Activated CD8-positive, alpha-beta memory T cell treated with anti-CD3 and anti-CD28 coated beads for 36 hours (primary cell): ENCODE measurements around the gene RBM6. TPM values are rescaled to one million over a fixed set of nuclear protein-coding genes. Genes with fewer than 3 reads are reported as not detected.
"Not testable (repeated sequence)": the region's sequence is repeated elsewhere in the genome, so short reads cannot be mapped to it uniquely, and the experiment has no call there.

Experiments used
- CTCF ChIA-PET: fragments of 350-600 bp; sonication (Branson Sonifier 250); formaldehyde crosslinking; loops from one replicate; lab custom pipeline; 2021; ENCODE audit warnings: antibody characterized with exemption; lab: Charles Lee
- POLR2A ChIA-PET: fragments of 350-600 bp; sonication (Branson Sonifier 250); formaldehyde crosslinking; loops from one replicate; lab custom pipeline; 2021; ENCODE audit warnings: antibody characterized with exemption; lab: Charles Lee
- total RNA-seq, 2 experiments: library from RNA; stranded (reverse); gene quantifications; one replicate each; pipeline ENCODE4 v1.2.3, GENCODE V29; 2021

Gene RBM6, protein sequence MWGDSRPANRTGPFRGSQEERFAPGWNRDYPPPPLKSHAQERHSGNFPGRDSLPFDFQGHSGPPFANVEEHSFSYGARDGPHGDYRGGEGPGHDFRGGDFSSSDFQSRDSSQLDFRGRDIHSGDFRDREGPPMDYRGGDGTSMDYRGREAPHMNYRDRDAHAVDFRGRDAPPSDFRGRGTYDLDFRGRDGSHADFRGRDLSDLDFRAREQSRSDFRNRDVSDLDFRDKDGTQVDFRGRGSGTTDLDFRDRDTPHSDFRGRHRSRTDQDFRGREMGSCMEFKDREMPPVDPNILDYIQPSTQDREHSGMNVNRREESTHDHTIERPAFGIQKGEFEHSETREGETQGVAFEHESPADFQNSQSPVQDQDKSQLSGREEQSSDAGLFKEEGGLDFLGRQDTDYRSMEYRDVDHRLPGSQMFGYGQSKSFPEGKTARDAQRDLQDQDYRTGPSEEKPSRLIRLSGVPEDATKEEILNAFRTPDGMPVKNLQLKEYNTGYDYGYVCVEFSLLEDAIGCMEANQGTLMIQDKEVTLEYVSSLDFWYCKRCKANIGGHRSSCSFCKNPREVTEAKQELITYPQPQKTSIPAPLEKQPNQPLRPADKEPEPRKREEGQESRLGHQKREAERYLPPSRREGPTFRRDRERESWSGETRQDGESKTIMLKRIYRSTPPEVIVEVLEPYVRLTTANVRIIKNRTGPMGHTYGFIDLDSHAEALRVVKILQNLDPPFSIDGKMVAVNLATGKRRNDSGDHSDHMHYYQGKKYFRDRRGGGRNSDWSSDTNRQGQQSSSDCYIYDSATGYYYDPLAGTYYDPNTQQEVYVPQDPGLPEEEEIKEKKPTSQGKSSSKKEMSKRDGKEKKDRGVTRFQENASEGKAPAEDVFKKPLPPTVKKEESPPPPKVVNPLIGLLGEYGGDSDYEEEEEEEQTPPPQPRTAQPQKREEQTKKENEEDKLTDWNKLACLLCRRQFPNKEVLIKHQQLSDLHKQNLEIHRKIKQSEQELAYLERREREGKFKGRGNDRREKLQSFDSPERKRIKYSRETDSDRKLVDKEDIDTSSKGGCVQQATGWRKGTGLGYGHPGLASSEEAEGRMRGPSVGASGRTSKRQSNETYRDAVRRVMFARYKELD
- total RNA-seq, result 10 to 100 TPM; 68.1 to 68.4 TPM

- ChIA-PET POLR2A (interaction anchor here (0.6 to 1.8 kb wide), 6 partner anchors 11 to 410 kb away, joined by 3 to 20 read pairs (median 8); partner anchors contain the start of gene MON1A), CTCF (interaction anchor here (2.1 kb wide), 1 partner anchor 10 kb away, joined by 9 read pairs; the partner anchor contains the start of gene MON1A)
Measured at GRCh38 chr3:49939858-49940666, at the start of gene RBM6. TSS of gene RBM6 (plus strand) at chr3:49940150. CDS start at chr3:49962642, 22,492 bp downstream.

GRCh38 chr3:49895791-49896190 lies 44.2 kb upstream of the RBM6 start:
- ChIA-PET POLR2A (no interaction called here), CTCF (interaction anchor here (1.0 kb wide), 1 partner anchor 9 kb away, joined by 4 read pairs; no protein-coding TSS in a partner anchor)

DNA sequence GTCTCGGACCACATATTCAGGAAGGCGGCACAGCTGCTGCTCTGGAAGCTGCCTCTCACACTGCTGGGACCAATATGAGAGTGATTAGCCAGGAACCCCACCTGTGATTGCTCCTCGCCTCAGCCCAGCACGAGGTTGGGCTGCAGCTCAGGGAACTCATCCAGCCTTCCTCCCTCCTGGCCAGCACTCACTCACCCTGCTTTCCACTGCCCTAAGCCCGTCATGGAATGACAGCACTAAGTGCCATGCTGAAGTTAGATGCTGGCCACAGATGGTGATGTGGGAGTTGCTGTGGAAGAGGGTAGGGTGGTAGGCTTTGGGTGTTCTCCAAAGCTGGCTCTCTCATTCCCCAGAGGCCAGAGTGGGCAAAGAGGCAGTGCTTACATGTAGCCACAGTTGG lies 43.6 kb upstream of the RBM6 start:
- ChIA-PET CTCF (no interaction called here), POLR2A (no interaction called here)

DNA sequence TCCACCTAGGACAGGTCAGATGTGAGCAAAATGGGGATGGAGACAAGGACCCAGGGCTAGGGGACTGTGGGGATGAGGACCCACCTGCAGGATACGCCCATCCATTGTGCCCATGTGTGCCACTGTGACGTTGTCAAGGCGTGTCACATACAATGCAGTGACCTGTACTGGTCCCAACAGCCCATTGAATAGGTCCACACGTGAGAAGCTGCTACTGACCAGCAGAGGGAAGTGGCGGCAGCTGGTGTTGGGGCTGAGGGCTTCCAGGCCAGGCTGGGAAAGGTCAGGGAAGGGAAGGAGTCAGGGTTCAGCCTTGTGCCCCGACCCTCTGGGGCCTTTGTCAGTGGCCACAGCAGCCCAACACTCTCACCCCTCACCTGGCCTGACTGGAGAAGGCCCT lies 41.0 kb upstream of the RBM6 start:
- ChIA-PET CTCF (no interaction called here), POLR2A (no interaction called here)

- ChIA-PET POLR2A (no interaction called here), CTCF (interaction anchor here (0.6 to 1.1 kb wide), 3 partner anchors 30 to 994 kb away, joined by 3 read pairs; partner anchors contain the start of gene MON1A)
Measured at GRCh38 chr3:49899815-49900214, 40.1 kb upstream of the RBM6 start.

- ChIA-PET POLR2A (no interaction called here), CTCF (interaction anchor here (1.1 to 1.5 kb wide), 2 partner anchors 33 to 62 kb away, joined by 3 to 5 read pairs; no protein-coding TSS in a partner anchor)
Measured at GRCh38 chr3:49900491-49901153, 39.3 kb upstream of the RBM6 start.

DNA sequence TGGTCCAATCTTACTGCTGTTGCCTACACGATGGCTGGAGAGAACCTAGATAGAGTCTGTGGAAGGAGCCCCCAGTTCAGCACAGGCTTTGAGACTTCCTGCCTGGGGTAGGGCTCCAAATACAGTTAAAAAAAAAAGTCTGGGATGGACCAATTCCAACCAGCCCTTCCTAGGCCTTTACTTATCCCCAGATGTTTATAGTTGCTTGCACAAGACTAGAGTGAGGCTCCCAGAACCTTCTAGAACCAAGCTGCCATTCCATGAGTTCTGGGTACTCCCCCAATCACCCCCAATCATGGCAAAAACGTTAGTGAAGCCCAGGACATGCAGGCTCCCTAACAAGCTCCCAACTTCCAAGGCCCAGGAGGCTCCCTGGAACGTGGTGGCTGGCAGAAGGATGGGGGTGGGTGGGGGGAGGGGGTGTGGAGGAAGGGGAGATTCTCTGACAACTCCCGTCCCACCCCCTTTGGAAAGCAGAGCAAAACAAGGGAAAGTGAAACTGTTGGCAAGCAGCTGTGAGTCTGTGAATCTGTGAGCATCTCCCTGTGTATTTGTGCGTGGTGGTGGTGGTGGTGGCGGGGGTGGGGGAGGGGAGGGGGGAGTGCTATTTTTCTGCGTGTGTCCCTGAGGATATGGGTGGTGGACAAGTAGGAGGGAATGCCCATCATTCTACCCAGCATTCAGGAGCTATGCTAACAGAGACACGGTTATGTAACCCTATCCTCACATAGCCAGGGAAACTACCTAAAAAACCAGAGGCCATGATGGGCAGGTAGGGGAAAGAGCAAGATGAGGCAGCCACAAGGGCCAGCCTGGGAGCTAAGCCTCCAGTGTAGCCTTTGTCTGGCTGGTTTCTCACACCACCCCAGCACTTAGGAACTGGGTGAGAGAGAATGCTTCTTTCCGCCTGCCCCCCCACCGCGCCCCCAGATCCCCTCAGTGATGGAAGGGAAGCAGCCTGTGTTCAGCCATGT lies 38.3 kb upstream of the RBM6 start:
- ChIA-PET CTCF (interaction anchor here (0.6 to 1.5 kb wide), 2 partner anchors 63 to 64 kb away, joined by 4 to 5 read pairs; no protein-coding TSS in a partner anchor), POLR2A (no interaction called here)

GRCh38 chr3:49902511-49903345 lies 37.2 kb upstream of the RBM6 start:
- ChIA-PET POLR2A (no interaction called here), CTCF (interaction anchor here (0.6 to 1.8 kb wide), 2 partner anchors 61 to 65 kb away, joined by 4 to 5 read pairs; no protein-coding TSS in a partner anchor)

DNA sequence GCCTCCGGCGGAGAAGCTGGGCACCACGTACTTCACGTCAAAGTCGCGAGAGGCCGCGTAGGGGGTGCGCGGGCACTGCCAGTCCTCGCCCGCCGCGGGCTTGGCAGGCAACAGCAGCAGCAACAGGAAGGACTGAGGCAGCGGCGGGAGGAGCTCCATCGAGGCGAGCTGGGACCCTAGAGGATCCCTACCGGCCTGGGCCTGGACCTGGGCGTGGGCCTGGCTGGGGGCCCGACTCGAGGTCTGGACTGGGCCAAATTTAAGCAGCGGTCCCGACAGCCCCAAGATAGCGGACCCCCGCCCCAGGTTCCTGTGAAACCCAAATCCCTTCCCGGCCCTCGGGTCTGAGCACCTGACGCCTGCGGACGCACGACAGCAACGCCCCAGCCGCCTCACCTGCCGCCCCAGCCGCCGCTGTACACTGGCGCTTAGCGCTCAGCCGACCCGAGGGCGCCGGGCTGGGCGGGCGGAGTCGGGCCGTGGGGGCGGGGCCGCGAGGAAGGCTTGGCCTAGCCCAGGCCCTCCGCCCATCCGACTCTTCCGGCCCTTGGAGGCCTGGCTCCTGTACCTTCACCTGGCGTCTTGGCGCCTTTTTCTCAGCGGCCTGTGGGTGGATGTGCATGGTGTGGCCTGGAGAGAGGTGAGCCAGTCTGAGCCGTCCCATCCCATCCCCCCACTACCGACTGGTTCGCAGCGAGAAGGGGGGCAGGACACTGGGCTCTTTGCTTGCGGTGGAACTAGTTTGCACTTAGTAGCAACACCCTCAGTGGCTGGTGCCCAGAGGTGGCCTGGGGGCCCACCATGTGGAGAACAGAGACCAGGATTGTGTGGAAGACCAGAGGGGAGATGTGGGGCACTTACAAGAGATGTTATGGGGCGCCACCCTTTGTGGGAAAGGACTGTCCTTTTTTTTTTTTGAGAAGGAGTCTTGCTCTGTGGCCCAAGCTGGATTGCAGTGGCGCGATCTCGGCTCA lies 36.2 kb upstream of the RBM6 start, which contains the start of gene MST1R:
TSS of gene MST1R (minus strand) at position 423 of the 974 bp plus-strand sequence. CDS start at position 159, 264 bp downstream.
- ChIA-PET CTCF (interaction anchor here (1.0 to 2.0 kb wide), 4 partner anchors 8 to 65 kb away, joined by 3 to 5 read pairs (median 4); partner anchors contain the start of gene MON1A), POLR2A (no interaction called here)

GRCh38 chr3:49904448-49904847 lies 35.5 kb upstream of the RBM6 start:
- POLR2A ChIA-PET, result not testable (repeated sequence)
- CTCF ChIA-PET, result interaction anchor here (1.0 to 2.0 kb wide), 5 partner anchors 9 to 101 kb away, joined by 3 to 5 read pairs (median 4); partner anchors contain the start of genes INKA1 and MON1A

- ChIA-PET CTCF (interaction anchor here (0.6 to 2.0 kb wide), 7 partner anchors 11 to 366 kb away, joined by 3 to 7 read pairs (median 4); partner anchors contain the start of gene INKA1), POLR2A (no interaction called here)
Measured at GRCh38 chr3:49906073-49906743, 33.7 kb upstream of the RBM6 start.

DNA sequence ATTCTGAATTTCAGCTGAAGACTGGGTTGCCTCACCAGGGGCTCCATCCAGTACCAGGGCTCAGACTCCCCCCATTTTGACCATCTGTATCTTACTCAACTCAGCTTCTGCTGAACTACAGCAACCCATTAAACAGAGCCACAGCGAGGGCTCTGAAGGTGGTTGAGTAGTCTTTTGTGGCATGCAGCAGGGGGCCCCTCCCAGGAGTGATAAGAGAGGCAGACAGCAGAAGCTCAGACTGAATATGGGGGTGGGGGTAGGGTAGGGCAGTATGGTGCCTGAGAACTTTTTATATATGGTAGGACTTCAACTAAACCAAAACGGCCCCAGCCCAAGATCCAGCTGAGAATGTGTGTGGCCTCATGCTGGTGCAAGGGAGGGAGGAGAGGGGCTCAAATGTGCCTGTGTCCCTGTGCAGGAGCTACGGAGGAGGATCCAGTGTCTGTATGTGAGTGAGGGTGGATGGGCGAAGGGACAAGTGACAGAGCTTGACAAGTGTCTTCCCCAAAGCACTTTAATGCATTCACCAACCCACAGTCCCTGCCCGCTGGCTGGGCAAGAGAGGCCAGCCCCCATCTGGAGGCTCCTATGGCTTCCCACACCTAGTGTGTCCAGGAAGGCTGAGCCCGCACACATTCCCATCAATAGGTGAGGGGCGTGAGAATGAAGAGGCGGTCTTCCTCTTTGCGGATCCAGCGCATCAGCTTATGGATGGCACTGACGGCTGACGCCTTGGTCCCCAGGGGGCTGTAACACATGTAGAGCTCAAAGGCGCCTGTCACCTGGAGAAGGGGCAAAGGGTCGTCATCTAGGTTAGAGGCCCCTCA lies 31.4 kb upstream of the RBM6 start:
- CTCF ChIA-PET, result interaction anchor here (1.3 kb wide), 1 partner anchor 19 kb away, joined by 3 read pairs; no protein-coding TSS in a partner anchor
- POLR2A ChIA-PET, result interaction anchor here (0.7 kb wide), 1 partner anchor 12 kb away, joined by 4 read pairs; no protein-coding TSS in a partner anchor
